ENCODE data around the gene IL1RAPL1. TPM values are rescaled to one million over a fixed set of nuclear protein-coding genes. Genes with fewer than 3 reads are reported as not detected.
A peak's percentile ranks its signal among the peaks of the same experiment; 100 is the strongest.

The IL1RAPL1 gene
- total and polyA plus RNA-seq, 8 donors: 0.05 to 0.20 (median 0.09) TPM; not detected in 5

GRCh38 chrX:29488919-29489318, 901.7 kb downstream of the IL1RAPL1 start:
- FAIRE-seq (no peak), DNase-seq (no peak)

DNA sequence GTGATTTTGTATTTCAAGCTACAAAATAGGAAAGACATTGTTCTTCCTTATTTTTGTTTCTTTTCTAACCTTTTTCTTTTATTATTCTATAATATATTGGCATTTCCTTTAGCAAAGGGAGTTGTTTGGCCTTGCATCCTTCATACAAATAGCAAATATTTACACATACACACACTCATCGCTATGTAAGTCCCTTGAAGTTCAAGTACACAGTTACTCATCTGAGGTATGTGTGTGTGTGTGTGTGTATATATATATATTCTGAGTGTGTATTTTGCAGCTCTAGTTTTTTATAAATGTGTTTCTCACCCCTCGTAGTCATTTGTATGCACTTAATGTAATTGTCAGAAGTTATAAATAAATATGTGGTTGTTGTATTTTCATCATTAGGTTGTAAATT, 903.4 kb downstream of the IL1RAPL1 start:
- ATAC-seq (no peak), FAIRE-seq (no peak)
- 55 to 61% methylated on average over 2 of the region's 2 CpGs for WGBS, 2 donors

More at GRCh38 chrX:29488919-29489318, 901.7 kb downstream of the IL1RAPL1 start:
- Histone ChIP-seq H3K27me3 (peaks cover 0 to 8% (median 0%) of the 10 kb centered on the region in 4 donors), H3K36me3 (no peaks in the 10 kb centered on the region), H3K27ac (no peak overlapping the region), H3K4me1 (no peaks in the 10 kb centered on the region), H3K4me3 (no peak overlapping the region), H3K9me3 (no peaks in the 10 kb centered on the region)
- 4% methylated on average over 1 of the region's 1 CpG for WGBS, 2 donors
- TF ChIP-seq, protein P1, sequence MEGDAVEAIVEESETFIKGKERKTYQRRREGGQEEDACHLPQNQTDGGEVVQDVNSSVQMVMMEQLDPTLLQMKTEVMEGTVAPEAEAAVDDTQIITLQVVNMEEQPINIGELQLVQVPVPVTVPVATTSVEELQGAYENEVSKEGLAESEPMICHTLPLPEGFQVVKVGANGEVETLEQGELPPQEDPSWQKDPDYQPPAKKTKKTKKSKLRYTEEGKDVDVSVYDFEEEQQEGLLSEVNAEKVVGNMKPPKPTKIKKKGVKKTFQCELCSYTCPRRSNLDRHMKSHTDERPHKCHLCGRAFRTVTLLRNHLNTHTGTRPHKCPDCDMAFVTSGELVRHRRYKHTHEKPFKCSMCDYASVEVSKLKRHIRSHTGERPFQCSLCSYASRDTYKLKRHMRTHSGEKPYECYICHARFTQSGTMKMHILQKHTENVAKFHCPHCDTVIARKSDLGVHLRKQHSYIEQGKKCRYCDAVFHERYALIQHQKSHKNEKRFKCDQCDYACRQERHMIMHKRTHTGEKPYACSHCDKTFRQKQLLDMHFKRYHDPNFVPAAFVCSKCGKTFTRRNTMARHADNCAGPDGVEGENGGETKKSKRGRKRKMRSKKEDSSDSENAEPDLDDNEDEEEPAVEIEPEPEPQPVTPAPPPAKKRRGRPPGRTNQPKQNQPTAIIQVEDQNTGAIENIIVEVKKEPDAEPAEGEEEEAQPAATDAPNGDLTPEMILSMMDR (IDR thresholded peaks at IDR 0.05): no peak
- ATAC-seq: peak in 1 of 4 donors; percentile 47
- intact Hi-C loops (cut with DNase I): no loop called here

GRCh38 chrX:29491659-29492058, 904.4 kb downstream of the IL1RAPL1 start:
- Histone ChIP-seq H3K27me3 (peaks cover 0 to 8% (median 0%) of the 10 kb centered on the region in 4 donors), H3K9me3 (no peaks in the 10 kb centered on the region), H3K27ac (no peak overlapping the region), H3K4me3 (no peak overlapping the region), H3K4me1 (no peaks in the 10 kb centered on the region), H3K36me3 (no peaks in the 10 kb centered on the region)
- TF ChIP-seq, protein P1 (IDR thresholded peaks at IDR 0.05): no peak
- peak; percentile 82 for FAIRE-seq
- intact Hi-C loops (cut with DNase I): no loop called here
- 33 to 41% methylated on average over 3 of the region's 3 CpGs for WGBS, 2 donors
- ATAC-seq: no peak
- DNase-seq: no peak

More for the DNA sequence above, 903.4 kb downstream of the IL1RAPL1 start:
- Histone ChIP-seq H3K9me3 (no peaks in the 10 kb centered on the region), H3K27ac (no peak overlapping the region), H3K27me3 (peaks cover 0 to 8% (median 0%) of the 10 kb centered on the region in 4 donors), H3K4me1 (no peaks in the 10 kb centered on the region), H3K4me3 (no peak overlapping the region), H3K36me3 (no peaks in the 10 kb centered on the region)
- no peak for DNase-seq
- intact Hi-C loops (cut with DNase I): no loop called here
- TF ChIP-seq, protein P1 (IDR thresholded peaks at IDR 0.05): no peak

- H3K36me3 ChIP-seq: no peaks in the 10 kb centered on the region
- ATAC-seq (no peak), FAIRE-seq (peak; percentile 23), DNase-seq (no peak)
- intact Hi-C loops (cut with DNase I): no loop called here
- H3K9me3 ChIP-seq: no peaks in the 10 kb centered on the region
- no peaks in the 10 kb centered on the region for H3K4me1 ChIP-seq
- TF ChIP-seq, protein P1 (IDR thresholded peaks at IDR 0.05): no peak
- H3K4me3 ChIP-seq: no peak overlapping the region
- 29 to 35% methylated on average over 2 of the region's 2 CpGs for WGBS, 2 donors
- no peak overlapping the region for H3K27ac ChIP-seq
- H3K27me3 ChIP-seq: peaks cover 0 to 6% (median 0%) of the 10 kb centered on the region in 4 donors
Observed at GRCh38 chrX:29496636-29497180, 909.5 kb downstream of the IL1RAPL1 start.

DNA sequence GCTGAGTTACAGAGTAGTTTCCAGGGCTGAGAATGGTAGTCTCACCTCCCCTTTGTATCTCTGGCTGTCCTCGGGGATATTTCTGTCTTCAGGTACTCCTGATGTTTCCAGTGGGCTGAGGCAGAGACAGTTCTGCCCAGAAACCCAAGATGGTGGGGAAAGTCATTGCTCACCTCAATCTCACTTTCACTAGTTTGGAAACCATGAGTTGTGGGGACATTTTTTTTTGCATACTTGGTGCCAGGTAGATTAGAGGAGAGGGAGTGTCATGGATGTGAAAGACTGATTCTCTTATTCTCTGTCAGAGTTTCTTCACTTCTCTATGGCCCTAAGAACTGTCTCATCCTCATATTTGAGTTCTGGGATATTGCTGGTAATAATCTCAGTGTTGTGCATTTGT, 919.5 kb downstream of the IL1RAPL1 start:
- Histone ChIP-seq H3K4me3 (no peak overlapping the region), H3K27me3 (no peaks in the 10 kb centered on the region), H3K4me1 (no peaks in the 10 kb centered on the region), H3K9me3 (no peaks in the 10 kb centered on the region), H3K27ac (no peak overlapping the region), H3K36me3 (no peaks in the 10 kb centered on the region)
- 47 to 52% methylated on average over 1 of the region's 1 CpG for WGBS, 2 donors
- intact Hi-C loops (cut with DNase I): no loop called here
- DNase-seq (no peak), FAIRE-seq (no peak), ATAC-seq (no peak)
- TF ChIP-seq, protein P1 (IDR thresholded peaks at IDR 0.05): no peak
